ENCODE data around the gene CFAP20DC. TPM values are rescaled to one million over a fixed set of nuclear protein-coding genes. Genes with fewer than 3 reads are reported as not detected.

CFAP20DC gene
- total RNA-seq, 2 donors from 2014 or later = 6.5 to 9.5 TPM

- Histone ChIP-seq H3K4me3 (ENCODE audit: low read length) (no peak overlapping the region), H3K9ac (ENCODE audit: extremely low read depth, low read length, poor library complexity, severe bottlenecking) (no peak overlapping the region), H3K27ac (ENCODE audit: low read depth, low read length) (no peak overlapping the region), H3K36me3 (ENCODE audit: control insufficient read depth, insufficient read depth, low read length) (no peaks in the 10 kb centered on the region), H3K4me1 (ENCODE audit: control insufficient read depth, insufficient read depth, low read length) (no peaks in the 10 kb centered on the region), H3K27me3 (ENCODE audit: control insufficient read depth, insufficient read depth, low read length, poor library complexity, severe bottlenecking) (no peaks in the 10 kb centered on the region), H3K9me3 (ENCODE audit: control insufficient read depth, low read length) (no peaks in the 10 kb centered on the region)
- no peaks in the 10 kb centered on the region for H3K36me3 Mint-ChIP-seq (ENCODE audit: low read depth)
- H3K27ac Mint-ChIP-seq = no peak overlapping the region
- TF ChIP-seq CTCF (conservative IDR thresholded peaks at IDR 0.05) = no peak
- peaks cover 13% of the 10 kb centered on the region for H3K27me3 Mint-ChIP-seq (ENCODE audit: insufficient read depth)
- H3K4me3 Mint-ChIP-seq = no peak overlapping the region
- H3K4me1 Mint-ChIP-seq = no peaks in the 10 kb centered on the region
- DNase-seq = no peak
- 71% methylated on average over 1 of the region's 1 CpG; no CpG with 5 or more reads in 1 of the 2 experiments for WGBS, 2 experiments (ENCODE audit: insufficient coverage in 1 of 2, insufficient read length in 1 of 2)
- no peaks in the 10 kb centered on the region for H3K9me3 Mint-ChIP-seq
Observed at GRCh38 chr3:59079962-59080361, 30.1 kb upstream of the CFAP20DC start.

GRCh38 chr3:59074764-59075163 is 24.9 kb upstream of the CFAP20DC start:
- Histone ChIP-seq H3K27ac (ENCODE audit: low read depth, low read length) (no peak overlapping the region), H3K9me3 (ENCODE audit: control insufficient read depth, low read length) (no peaks in the 10 kb centered on the region), H3K4me1 (ENCODE audit: control insufficient read depth, insufficient read depth, low read length) (no peaks in the 10 kb centered on the region), H3K27me3 (ENCODE audit: control insufficient read depth, insufficient read depth, low read length, poor library complexity, severe bottlenecking) (no peaks in the 10 kb centered on the region), H3K9ac (ENCODE audit: extremely low read depth, low read length, poor library complexity, severe bottlenecking) (no peak overlapping the region), H3K36me3 (ENCODE audit: control insufficient read depth, insufficient read depth, low read length) (no peaks in the 10 kb centered on the region), H3K4me3 (ENCODE audit: low read length) (no peak overlapping the region)
- no peak for DNase-seq
- no peak for TF ChIP-seq CTCF (conservative IDR thresholded peaks at IDR 0.05)
- Mint-ChIP-seq H3K4me1 (no peaks in the 10 kb centered on the region), H3K9me3 (no peaks in the 10 kb centered on the region), H3K27ac (no peak overlapping the region), H3K36me3 (ENCODE audit: low read depth) (no peaks in the 10 kb centered on the region), H3K4me3 (no peak overlapping the region), H3K27me3 (ENCODE audit: insufficient read depth) (peaks cover 11% of the 10 kb centered on the region)

DNA sequence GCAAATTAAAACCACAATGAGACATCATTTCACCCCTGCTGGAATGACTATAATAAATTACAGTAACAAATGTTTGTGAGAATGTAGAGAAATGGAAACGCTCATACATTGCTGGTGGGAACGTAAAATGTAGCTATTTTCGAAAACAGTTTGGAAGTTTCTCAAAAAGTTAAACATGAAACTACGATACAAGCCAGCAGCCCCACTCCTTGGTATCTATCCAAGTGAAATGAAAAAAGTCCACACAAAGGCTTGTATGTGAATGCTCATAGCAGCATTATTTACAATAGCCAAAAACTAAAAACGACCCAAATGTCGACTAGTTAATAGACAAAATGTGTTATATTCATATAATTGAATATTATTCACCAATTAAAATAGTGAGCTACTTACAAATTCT is 22.9 kb upstream of the CFAP20DC start:
- H3K9ac ChIP-seq (ENCODE audit: extremely low read depth, low read length, poor library complexity, severe bottlenecking) = no peak overlapping the region
- H3K4me3 ChIP-seq (ENCODE audit: low read length) = no peak overlapping the region
- Mint-ChIP-seq H3K4me3 (no peak overlapping the region), H3K27me3 (ENCODE audit: insufficient read depth) (no peaks in the 10 kb centered on the region), H3K27ac (no peak overlapping the region), H3K36me3 (ENCODE audit: low read depth) (no peaks in the 10 kb centered on the region), H3K4me1 (peaks cover 3% of the 10 kb centered on the region), H3K9me3 (no peaks in the 10 kb centered on the region)
- H3K4me1 ChIP-seq (ENCODE audit: control insufficient read depth, insufficient read depth, low read length) = no peaks in the 10 kb centered on the region
- 96 to 100% methylated on average over 4 to 5 of the region's 6 CpGs for WGBS, 2 experiments (ENCODE audit: insufficient coverage in 1 of 2, insufficient read length in 1 of 2)
- H3K36me3 ChIP-seq (ENCODE audit: control insufficient read depth, insufficient read depth, low read length) = no peaks in the 10 kb centered on the region
- H3K27me3 ChIP-seq (ENCODE audit: control insufficient read depth, insufficient read depth, low read length, poor library complexity, severe bottlenecking) = no peaks in the 10 kb centered on the region
- no peak for TF ChIP-seq CTCF (conservative IDR thresholded peaks at IDR 0.05)
- H3K9me3 ChIP-seq (ENCODE audit: control insufficient read depth, low read length) = no peaks in the 10 kb centered on the region
- DNase-seq = no peak
- H3K27ac ChIP-seq (ENCODE audit: low read depth, low read length) = no peak overlapping the region

Data from endodermal cell (in vitro differentiated cells).